Lung (tissue), 12 donors: ENCODE results near the gene DCN. TPM values are rescaled to one million over a fixed set of nuclear protein-coding genes. Genes with fewer than 3 reads are reported as not detected.

Experiments
- ATAC-seq: fragments of 200-7000 bp; cut with Tn5 transposase; one replicate; pipeline ENCODE4 v1.9.1; 2020; ENCODE audit warnings: moderate number of reproducible peaks; ENCODE audit not compliant: insufficient read depth, low FRiP score
- DNase-seq, 3 donors: peaks; one replicate each; pipeline ENCODE4 v3.0.0-alpha.2; 2013 to 2017
- H3K27ac ChIP-seq, 2 donors: one replicate each; pipeline ENCODE4 v1.5.1; 2013; ENCODE audit warnings: mild to moderate bottlenecking in 2 of 2, moderate library complexity in 2 of 2, control low read depth in 1 of 2, inconsistent platforms in 1 of 2, low read depth in 1 of 2, low read length in 1 of 2
- H3K27me3 ChIP-seq, 3 donors: one replicate each; pipeline ENCODE4 v1.5.1; 2013; ENCODE audit warnings: low read length in 2 of 3; ENCODE audit not compliant: control insufficient read depth in 3 of 3, insufficient read depth in 3 of 3
- H3K36me3 ChIP-seq, 4 donors: one replicate each; pipeline ENCODE4 v1.5.1; 2013; ENCODE audit warnings: low read length in 4 of 4, mild to moderate bottlenecking in 1 of 4, moderate library complexity in 1 of 4; ENCODE audit not compliant: control insufficient read depth in 4 of 4, insufficient read depth in 4 of 4
- H3K4me1 ChIP-seq, 5 donors: one replicate each; pipeline ENCODE4 v1.5.1; 2013; ENCODE audit warnings: low read length in 5 of 5, mild to moderate bottlenecking in 2 of 5, moderate library complexity in 1 of 5; ENCODE audit not compliant: control insufficient read depth in 5 of 5, insufficient read depth in 5 of 5
- H3K4me3 ChIP-seq: one replicate; pipeline ENCODE4 v1.5.1; 2013; ENCODE audit warnings: mild to moderate bottlenecking, control low read depth, moderate library complexity
- H3K9ac ChIP-seq, 2 donors: one replicate each; pipeline ENCODE4 v1.5.1; 2013; ENCODE audit warnings: low read length in 2 of 2, control low read depth in 1 of 2; ENCODE audit not compliant: insufficient read depth in 1 of 2
- H3K9me3 ChIP-seq, 4 donors: one replicate each; pipeline ENCODE4 v1.5.1; 2013; ENCODE audit warnings: low read length in 3 of 4, mild to moderate bottlenecking in 1 of 4, moderate library complexity in 1 of 4; ENCODE audit not compliant: control insufficient read depth in 4 of 4, insufficient read depth in 3 of 4
- CTCF ChIP-seq: IDR thresholded peaks from 2 replicates; pipeline ENCODE4 v1.5.1; 2012; ENCODE audit warnings: mild to moderate bottlenecking; ENCODE audit errors: control extremely low read depth, extremely low read depth
- WGBS, 2 donors: extraction: QIAGEN DNeasy Blood & Tissue Kit; methylation state at CpG; one replicate each; pipeline ENCODE4 v1.1.7; 2013; 5-methylcytosine and 5-hydroxymethylcytosine counted together
- polyA plus RNA-seq, 2 donors: library from polyadenylated mRNA; stranded (reverse); fragments of 200-250 nt; gene quantifications; one replicate each; pipeline ENCODE4 v1.2.1, GENCODE V29; 2013
- total RNA-seq, 2 donors: library from RNA; depleted of rRNA in 1 of 2; stranded (reverse); fragments of >200 nt in 1 of 2; gene quantifications; one replicate each; pipeline ENCODE4 v1.2.1, GENCODE V29; 2014 to 2021
- donor health status: control.
- donor health status: control.
- donor health status: Bipolar disorder and iron deficiency.
- donor health status: healthy.
- donor health status: DM: yes; HTN: yes; CAD: no.

DCN gene
- total and polyA plus RNA-seq, 4 donors: 178 to 1,047 (median 509) TPM

GRCh38 chr12:91103101-91103500 lies 79.5 kb downstream of the DCN start:
- Histone ChIP-seq H3K27ac (no peak overlapping the region), H3K9me3 (no peaks in the 10 kb centered on the region), H3K9ac (no peak overlapping the region), H3K27me3 (no peaks in the 10 kb centered on the region), H3K36me3 (peaks cover 0 to 22% (median 10%) of the 10 kb centered on the region in 4 donors), H3K4me1 (peaks cover 0 to 56% (median 2%) of the 10 kb centered on the region in 5 donors), H3K4me3 (no peak overlapping the region)
- no peak for ATAC-seq
- no peak for DNase-seq
- TF ChIP-seq CTCF: no peak

- Histone ChIP-seq H3K27me3 (no peaks in the 10 kb centered on the region), H3K27ac (no peak overlapping the region), H3K4me1 (peaks cover 0 to 42% (median 0%) of the 10 kb centered on the region in 5 donors), H3K4me3 (no peak overlapping the region), H3K9ac (no peak overlapping the region), H3K9me3 (no peaks in the 10 kb centered on the region), H3K36me3 (peaks cover 0 to 16% (median 6%) of the 10 kb centered on the region in 4 donors)
- DNase-seq (no peak), ATAC-seq (no peak)
- 53 to 54% methylated on average over 2 of the region's 2 CpGs for WGBS, 2 donors
- TF ChIP-seq CTCF: no peak
These were observed 81.7 kb downstream of the DCN start for GRCh38 chr12:91100906-91101305.

GRCh38 chr12:91099836-91100235 lies 82.8 kb downstream of the DCN start:
- no peak for DNase-seq
- Histone ChIP-seq H3K27ac (no peak overlapping the region), H3K9ac (no peak overlapping the region), H3K27me3 (no peaks in the 10 kb centered on the region), H3K36me3 (peaks cover 0 to 11% (median 3%) of the 10 kb centered on the region in 4 donors), H3K4me1 (peaks cover 0 to 31% (median 0%) of the 10 kb centered on the region in 5 donors), H3K9me3 (no peaks in the 10 kb centered on the region), H3K4me3 (no peak overlapping the region)
- WGBS, 2 donors: 63 to 81% methylated on average over 2 of the region's 2 CpGs
- ATAC-seq: no peak
- no peak for TF ChIP-seq CTCF

- Histone ChIP-seq H3K9ac (no peak overlapping the region), H3K9me3 (no peaks in the 10 kb centered on the region), H3K4me1 (peaks cover 0 to 26% (median 0%) of the 10 kb centered on the region in 5 donors), H3K4me3 (no peak overlapping the region), H3K27me3 (no peaks in the 10 kb centered on the region), H3K27ac (no peak overlapping the region), H3K36me3 (peaks cover 0 to 11% (median 3%) of the 10 kb centered on the region in 4 donors)
- DNase-seq (no peak), ATAC-seq (no peak)
- 47% methylated on average over 2 of the region's 2 CpGs for whole genome bisulfite sequencing, 2 donors
- no peak for TF ChIP-seq CTCF
These were observed 83.3 kb downstream of the DCN start for GRCh38 chr12:91099341-91099740.
